A549 treated with AZD9567 at 1 μM for 4 hours (cell line): Measurements from ENCODE around the gene NKIRAS2. TPM values are rescaled to one million over a fixed set of nuclear protein-coding genes. Genes with fewer than 3 reads are reported as not detected.

ENCODE experiments used
- total RNA-seq: library from RNA; stranded (reverse); fragments of 200-300 nt; extraction: Qiagen RNA extraction; gene quantifications from 5 replicates; pipeline ENCODE4 v1.2.3, GENCODE V29; 2022; ENCODE audit not compliant: insufficient read depth

Gene NKIRAS2
- total RNA-seq: 33.6 to 48.8 TPM (median 46.7 TPM) in 5 replicates

GRCh38 chr17:42019509-42020404 is at the start of gene NKIRAS2:
NKIRAS2 (plus strand) TSS chr17:42020090; CDS start chr17:42021578, 1,488 bp downstream.

GRCh38 chr17:42016941-42017865 is 2.7 kb upstream of the NKIRAS2 start, which contains the start of gene DNAJC7:
DNAJC7 (minus strand) TSS chr17:42017439; CDS start chr17:42017416, 23 bp downstream.

GRCh38 chr17:42050393-42051012 is 30.6 kb downstream of the NKIRAS2 start, which contains the start of gene C17orf113:
C17orf113 (minus strand) TSS chr17:42050601; CDS start chr17:42043376, 7,225 bp downstream.

Other genes starting within 250 kb of the NKIRAS2 start
- gene JUP, start 233.4 kb upstream of the NKIRAS2 start, total RNA-seq: 92.8 to 115 TPM (median 106 TPM) in 5 replicates
- gene P3H4, start 208.1 kb upstream of the NKIRAS2 start, total RNA-seq: 25.5 to 36.4 TPM (median 34.4 TPM) in 5 replicates
- 91.9 to 106 TPM (median 105 TPM) in 5 replicates for gene FKBP10, start 207.1 kb upstream of the NKIRAS2 start, total RNA-seq
- gene NT5C3B, start 183.9 kb upstream of the NKIRAS2 start, total RNA-seq: 97.2 to 149 TPM (median 112 TPM) in 5 replicates
- gene KLHL10, start 182.3 kb upstream of the NKIRAS2 start, total RNA-seq: 0.07 to 0.15 TPM in 2 of 5 replicates, not detected in the others
- gene KLHL11, start 154.7 kb upstream of the NKIRAS2 start, total RNA-seq: 2.8 to 3.2 TPM (median 2.8 TPM) in 5 replicates
- 243 to 288 TPM (median 264 TPM) in 5 replicates for gene ACLY, start 101.1 kb upstream of the NKIRAS2 start, total RNA-seq
- 0.99 to 2.7 TPM (median 1.3 TPM) in 5 replicates for gene ODAD4, start 89.5 kb upstream of the NKIRAS2 start, total RNA-seq
- 67.3 to 81.4 TPM (median 70.7 TPM) in 5 replicates for gene CNP, start 53.3 kb upstream of the NKIRAS2 start, total RNA-seq
- 105 to 127 TPM (median 106 TPM) in 5 replicates for gene DNAJC7, start 2.7 kb upstream of the NKIRAS2 start, total RNA-seq
- gene C17orf113, start 30.5 kb downstream of the NKIRAS2 start, total RNA-seq: 0.48 to 0.79 TPM (median 0.51 TPM) in 5 replicates
- gene ZNF385C, start 78.4 kb downstream of the NKIRAS2 start, total RNA-seq: 0.13 to 0.26 TPM (median 0.20 TPM) in 4 of 5 replicates, not detected in the other
- 0.30 to 0.42 TPM (median 0.38 TPM) in 4 of 5 replicates, not detected in the other for gene DHX58, start 92.6 kb downstream of the NKIRAS2 start, total RNA-seq
- gene KAT2A, start 101.3 kb downstream of the NKIRAS2 start, total RNA-seq: 28.0 to 49.2 TPM (median 46.5 TPM) in 5 replicates
- not detected in 5 replicates for gene HSPB9, start 102.7 kb downstream of the NKIRAS2 start, total RNA-seq
- gene RAB5C, start 134.9 kb downstream of the NKIRAS2 start, total RNA-seq: 260 to 269 TPM (median 267 TPM) in 5 replicates
- 0.26 to 0.38 TPM (median 0.29 TPM) in 4 of 5 replicates, not detected in the other for gene KCNH4, start 161.1 kb downstream of the NKIRAS2 start, total RNA-seq
- 0.16 to 0.25 TPM (median 0.22 TPM) in 3 of 5 replicates, not detected in the others for gene HCRT, start 165.4 kb downstream of the NKIRAS2 start, total RNA-seq
- gene GHDC, start 174.4 kb downstream of the NKIRAS2 start, total RNA-seq: 10.5 to 19.2 TPM (median 18.5 TPM) in 5 replicates